ENCODE results near the gene PRKG1.

Gene PRKG1

DNA sequence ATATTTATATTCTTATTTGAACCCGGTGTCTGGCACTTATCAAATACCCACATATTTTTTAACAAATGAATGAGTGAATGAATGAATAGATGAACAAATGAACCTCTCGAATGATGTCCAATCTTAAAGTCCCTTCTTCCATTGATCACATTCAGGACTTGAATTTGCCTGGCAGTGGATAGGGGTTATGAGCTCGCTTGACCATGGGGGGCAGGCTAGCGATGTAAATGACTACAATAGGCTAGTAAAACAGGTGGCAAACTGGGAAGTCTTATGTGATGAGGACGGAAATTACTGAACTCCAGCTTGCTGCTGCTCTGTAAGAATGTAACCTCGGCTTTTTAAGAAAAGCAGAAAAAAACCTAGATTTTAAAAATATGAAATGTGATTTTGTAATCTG, 992.1 kb downstream of the PRKG1 start:
- Histone ChIP-seq H3K9ac (ENCODE audit: low read length) (no peak overlapping the region), H3K4me2 (ENCODE audit: low read depth, low read length, poor library complexity, severe bottlenecking) (no peak overlapping the region), H3K4me3 (ENCODE audit: insufficient read depth, low read length, poor library complexity, severe bottlenecking) (no peak overlapping the region), H3K9me3 (ENCODE audit: insufficient read depth, low read length) (no peaks in the 10 kb centered on the region), H2AFZ (ENCODE audit: low read depth, low read length, severe bottlenecking) (no peak overlapping the region), H3K9me2 (replicated peaks; ENCODE audit: insufficient read depth, low read length) (no peaks in the 10 kb centered on the region), H3K27me3 (ENCODE audit: low read length) (no peaks in the 10 kb centered on the region), H4K20me1 (ENCODE audit: low read depth, low read length) (no peaks in the 10 kb centered on the region), H3F3A (ENCODE audit: insufficient read depth) (no peaks in the 10 kb centered on the region), H3K79me2 (ENCODE audit: insufficient read depth, low read length) (no peaks in the 10 kb centered on the region), H3K27ac (ENCODE audit: low read depth, low read length) (no peak overlapping the region), H3K36me3 (ENCODE audit: low read length) (no peaks in the 10 kb centered on the region)
- no peak for TF ChIP-seq EZH2phosphoT487 (conservative IDR thresholded peaks at IDR 0.05; ENCODE audit: low read length)
- TF ChIP-seq, protein P1, sequence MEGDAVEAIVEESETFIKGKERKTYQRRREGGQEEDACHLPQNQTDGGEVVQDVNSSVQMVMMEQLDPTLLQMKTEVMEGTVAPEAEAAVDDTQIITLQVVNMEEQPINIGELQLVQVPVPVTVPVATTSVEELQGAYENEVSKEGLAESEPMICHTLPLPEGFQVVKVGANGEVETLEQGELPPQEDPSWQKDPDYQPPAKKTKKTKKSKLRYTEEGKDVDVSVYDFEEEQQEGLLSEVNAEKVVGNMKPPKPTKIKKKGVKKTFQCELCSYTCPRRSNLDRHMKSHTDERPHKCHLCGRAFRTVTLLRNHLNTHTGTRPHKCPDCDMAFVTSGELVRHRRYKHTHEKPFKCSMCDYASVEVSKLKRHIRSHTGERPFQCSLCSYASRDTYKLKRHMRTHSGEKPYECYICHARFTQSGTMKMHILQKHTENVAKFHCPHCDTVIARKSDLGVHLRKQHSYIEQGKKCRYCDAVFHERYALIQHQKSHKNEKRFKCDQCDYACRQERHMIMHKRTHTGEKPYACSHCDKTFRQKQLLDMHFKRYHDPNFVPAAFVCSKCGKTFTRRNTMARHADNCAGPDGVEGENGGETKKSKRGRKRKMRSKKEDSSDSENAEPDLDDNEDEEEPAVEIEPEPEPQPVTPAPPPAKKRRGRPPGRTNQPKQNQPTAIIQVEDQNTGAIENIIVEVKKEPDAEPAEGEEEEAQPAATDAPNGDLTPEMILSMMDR (IDR thresholded peaks at IDR 0.05; ENCODE audit: insufficient read depth, low read length, poor library complexity, severe bottlenecking), result no peak

DNA sequence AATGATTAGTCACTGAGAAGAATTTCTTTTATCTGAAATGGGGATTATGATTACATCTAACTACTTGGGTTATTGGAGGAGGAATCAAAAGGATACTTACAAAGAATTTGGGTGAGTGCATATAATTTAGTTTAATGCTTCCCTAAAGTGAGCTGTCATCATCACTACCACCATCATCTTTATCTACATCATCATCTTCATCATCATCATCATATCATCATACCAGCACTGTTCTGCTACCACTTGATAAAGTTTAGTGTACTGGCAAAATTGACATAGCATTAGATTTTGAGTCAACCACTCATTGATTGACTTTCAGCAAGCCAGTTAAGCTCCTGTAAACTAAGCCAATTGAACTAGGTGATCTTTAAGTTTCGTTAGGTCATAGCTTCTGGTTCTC, 994.2 kb downstream of the PRKG1 start:
- Histone ChIP-seq H3F3A (ENCODE audit: insufficient read depth) (no peaks in the 10 kb centered on the region), H3K27me3 (ENCODE audit: low read length) (no peaks in the 10 kb centered on the region), H2AFZ (ENCODE audit: low read depth, low read length, severe bottlenecking) (no peak overlapping the region), H3K4me2 (ENCODE audit: low read depth, low read length, poor library complexity, severe bottlenecking) (no peak overlapping the region), H3K27ac (ENCODE audit: low read depth, low read length) (no peak overlapping the region), H3K79me2 (ENCODE audit: insufficient read depth, low read length) (no peaks in the 10 kb centered on the region), H3K36me3 (ENCODE audit: low read length) (no peaks in the 10 kb centered on the region), H3K9me3 (ENCODE audit: insufficient read depth, low read length) (no peaks in the 10 kb centered on the region), H3K9ac (ENCODE audit: low read length) (no peak overlapping the region), H3K4me3 (ENCODE audit: insufficient read depth, low read length, poor library complexity, severe bottlenecking) (no peak overlapping the region), H4K20me1 (ENCODE audit: low read depth, low read length) (no peaks in the 10 kb centered on the region), H3K9me2 (replicated peaks; ENCODE audit: insufficient read depth, low read length) (no peaks in the 10 kb centered on the region)
- TF ChIP-seq, protein P1 (IDR thresholded peaks at IDR 0.05; ENCODE audit: insufficient read depth, low read length, poor library complexity, severe bottlenecking), result no peak
- no peak for TF ChIP-seq EZH2phosphoT487 (conservative IDR thresholded peaks at IDR 0.05; ENCODE audit: low read length)

GRCh38 chr10:52071814-52072213, 997.5 kb downstream of the PRKG1 start:
- Histone ChIP-seq H3K4me3 (ENCODE audit: insufficient read depth, low read length, poor library complexity, severe bottlenecking) (no peak overlapping the region), H3F3A (ENCODE audit: insufficient read depth) (no peaks in the 10 kb centered on the region), H3K9ac (ENCODE audit: low read length) (no peak overlapping the region), H3K4me2 (ENCODE audit: low read depth, low read length, poor library complexity, severe bottlenecking) (no peak overlapping the region), H2AFZ (ENCODE audit: low read depth, low read length, severe bottlenecking) (no peak overlapping the region), H3K79me2 (ENCODE audit: insufficient read depth, low read length) (no peaks in the 10 kb centered on the region), H4K20me1 (ENCODE audit: low read depth, low read length) (no peaks in the 10 kb centered on the region), H3K27ac (ENCODE audit: low read depth, low read length) (no peak overlapping the region), H3K9me2 (replicated peaks; ENCODE audit: insufficient read depth, low read length) (no peaks in the 10 kb centered on the region), H3K36me3 (ENCODE audit: low read length) (no peaks in the 10 kb centered on the region), H3K27me3 (ENCODE audit: low read length) (no peaks in the 10 kb centered on the region), H3K9me3 (ENCODE audit: insufficient read depth, low read length) (no peaks in the 10 kb centered on the region)
- TF ChIP-seq EZH2phosphoT487 (conservative IDR thresholded peaks at IDR 0.05; ENCODE audit: low read length), result no peak
- TF ChIP-seq, protein P1 (IDR thresholded peaks at IDR 0.05; ENCODE audit: insufficient read depth, low read length, poor library complexity, severe bottlenecking), result no peak
